ENCODE data around the gene SEC11A.
A peak's percentile ranks its signal among the peaks of the same experiment; 100 is the strongest.

SEC11A gene

DNA sequence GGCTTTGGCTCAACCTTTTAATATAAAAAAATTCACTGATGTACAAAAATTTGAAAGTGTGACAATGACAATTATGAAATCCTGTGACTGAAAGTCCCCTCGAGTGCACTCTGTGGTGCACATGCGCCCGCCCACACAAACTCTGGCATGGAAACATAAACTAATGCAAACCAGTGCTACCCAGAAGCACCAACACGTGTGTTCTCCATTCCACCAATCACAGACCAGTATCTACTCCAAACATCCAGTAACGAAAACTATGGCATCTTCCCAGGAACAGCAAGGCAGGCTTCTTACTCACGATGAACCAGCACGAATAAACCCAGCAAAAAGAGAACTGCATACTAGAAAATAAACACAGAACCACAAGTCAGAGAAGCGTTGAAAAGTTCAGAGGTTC is 46.2 kb downstream of the SEC11A start:
- Histone ChIP-seq H3K4me3 (ENCODE audit: low read length) (no peak overlapping the region), H3K9me3 (ENCODE audit: control insufficient read depth, low read length) (no peaks in the 10 kb centered on the region), H3K27me3 (replicated peaks; ENCODE audit: control insufficient read depth, insufficient read depth, low read length) (no peaks in the 10 kb centered on the region), H3K9ac (ENCODE audit: low read length) (no peak overlapping the region), H3K36me3 (ENCODE audit: control insufficient read depth, insufficient read depth, low read length, severe bottlenecking) (peaks cover 47% of the 10 kb centered on the region), H3K4me1 (ENCODE audit: control insufficient read depth, insufficient read depth, low read length) (peaks cover 44% of the 10 kb centered on the region)
- no peak for DNase-seq (ENCODE audit: low read depth)

DNA sequence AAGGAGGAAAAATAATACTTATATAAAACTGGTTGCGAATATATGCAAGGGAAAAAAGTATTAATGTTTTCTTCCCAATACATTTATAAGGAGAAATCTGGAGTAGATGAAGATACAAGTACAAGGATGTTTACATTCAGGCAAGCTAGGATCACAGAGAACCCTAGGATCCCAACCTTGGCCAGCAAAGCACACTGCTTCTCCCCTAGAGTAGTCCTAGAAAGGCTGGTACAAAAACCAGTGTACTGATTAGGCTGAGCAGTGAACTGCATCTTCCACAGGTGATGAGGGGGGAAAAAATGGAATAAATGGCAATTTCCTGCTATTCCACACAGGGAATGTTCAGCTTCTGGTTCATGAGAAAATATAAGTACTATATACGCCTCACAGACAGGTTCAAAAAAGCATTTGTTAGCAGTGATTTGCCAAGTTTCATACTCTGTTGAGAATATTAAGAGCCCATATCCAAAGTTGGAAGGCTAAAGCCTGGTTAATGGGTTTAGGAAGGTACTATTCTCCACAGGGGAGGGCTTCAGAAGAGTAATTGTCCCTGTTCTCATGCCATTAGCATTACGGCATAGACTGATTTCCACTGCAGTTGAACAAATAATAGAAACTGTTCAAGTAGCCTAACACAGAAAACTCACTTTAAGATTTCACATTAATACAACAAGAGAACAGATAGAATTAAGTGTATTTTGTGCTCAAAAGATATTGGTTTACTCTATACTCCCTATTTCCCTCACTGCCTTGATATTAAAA is 47.5 kb downstream of the SEC11A start:
- DNase-seq (ENCODE audit: low read depth): no peak
- no peaks in the 10 kb centered on the region for H3K27me3 ChIP-seq (replicated peaks; ENCODE audit: control insufficient read depth, insufficient read depth, low read length)
- peaks cover 45% of the 10 kb centered on the region for H3K36me3 ChIP-seq (ENCODE audit: control insufficient read depth, insufficient read depth, low read length, severe bottlenecking)
- no peak overlapping the region for H3K4me3 ChIP-seq (ENCODE audit: low read length)
- no peak overlapping the region for H3K9ac ChIP-seq (ENCODE audit: low read length)
- H3K4me1 ChIP-seq (ENCODE audit: control insufficient read depth, insufficient read depth, low read length): peaks cover 44% of the 10 kb centered on the region
- H3K9me3 ChIP-seq (ENCODE audit: control insufficient read depth, low read length): no peaks in the 10 kb centered on the region

DNA sequence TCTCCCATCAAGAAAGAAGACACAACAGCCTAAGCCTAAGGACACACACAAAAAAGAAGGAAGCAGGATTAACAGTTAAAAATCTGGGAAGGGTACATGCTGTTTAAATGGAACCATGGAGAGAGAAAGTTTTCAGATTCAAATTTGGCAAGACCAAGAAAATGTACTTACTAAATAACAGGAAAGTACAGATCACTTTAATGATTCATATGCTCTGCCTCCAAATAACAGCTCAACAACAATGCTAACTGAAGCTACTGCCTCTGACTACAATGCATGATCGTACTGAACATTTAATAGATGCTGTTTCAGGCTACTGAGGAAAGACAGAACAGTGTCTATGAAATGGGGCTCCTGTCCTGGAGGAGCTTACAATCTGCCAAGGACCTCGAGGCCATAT is 49.6 kb downstream of the SEC11A start:
- peaks cover 47% of the 10 kb centered on the region for H3K4me1 ChIP-seq (ENCODE audit: control insufficient read depth, insufficient read depth, low read length)
- no peaks in the 10 kb centered on the region for H3K9me3 ChIP-seq (ENCODE audit: control insufficient read depth, low read length)
- H3K36me3 ChIP-seq (ENCODE audit: control insufficient read depth, insufficient read depth, low read length, severe bottlenecking): peaks cover 45% of the 10 kb centered on the region
- peak; percentile 10 for DNase-seq (ENCODE audit: low read depth)
- no peak overlapping the region for H3K4me3 ChIP-seq (ENCODE audit: low read length)
- H3K27me3 ChIP-seq (replicated peaks; ENCODE audit: control insufficient read depth, insufficient read depth, low read length): no peaks in the 10 kb centered on the region
- peak overlapping the region; percentile 1 for H3K9ac ChIP-seq (ENCODE audit: low read length)

DNA sequence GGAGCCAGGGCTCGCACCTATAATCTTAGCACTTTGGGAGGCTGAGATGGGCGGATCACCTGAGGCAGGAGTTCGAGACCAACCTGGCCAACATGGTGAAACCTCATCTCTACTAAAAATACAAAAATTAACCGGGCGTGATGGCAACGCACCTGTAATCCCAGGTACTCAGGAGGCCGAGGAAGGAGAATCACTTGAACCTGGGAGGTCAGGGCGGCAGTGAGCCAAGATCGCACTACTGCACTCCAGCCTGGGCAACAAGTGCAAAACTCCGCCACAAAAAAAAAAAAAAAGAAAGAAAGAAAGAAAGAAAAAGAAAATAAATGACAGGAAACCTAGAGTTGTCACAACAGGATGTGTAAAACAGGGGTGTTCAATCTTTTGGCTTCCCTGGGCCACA is 54.9 kb downstream of the SEC11A start:
- Histone ChIP-seq H3K9me3 (ENCODE audit: control insufficient read depth, low read length) (no peaks in the 10 kb centered on the region), H3K36me3 (ENCODE audit: control insufficient read depth, insufficient read depth, low read length, severe bottlenecking) (peaks cover 15% of the 10 kb centered on the region), H3K9ac (ENCODE audit: low read length) (no peak overlapping the region), H3K4me1 (ENCODE audit: control insufficient read depth, insufficient read depth, low read length) (peaks cover 36% of the 10 kb centered on the region), H3K27me3 (replicated peaks; ENCODE audit: control insufficient read depth, insufficient read depth, low read length) (no peaks in the 10 kb centered on the region), H3K4me3 (ENCODE audit: low read length) (no peak overlapping the region)
- no peak for DNase-seq (ENCODE audit: low read depth)

DNA sequence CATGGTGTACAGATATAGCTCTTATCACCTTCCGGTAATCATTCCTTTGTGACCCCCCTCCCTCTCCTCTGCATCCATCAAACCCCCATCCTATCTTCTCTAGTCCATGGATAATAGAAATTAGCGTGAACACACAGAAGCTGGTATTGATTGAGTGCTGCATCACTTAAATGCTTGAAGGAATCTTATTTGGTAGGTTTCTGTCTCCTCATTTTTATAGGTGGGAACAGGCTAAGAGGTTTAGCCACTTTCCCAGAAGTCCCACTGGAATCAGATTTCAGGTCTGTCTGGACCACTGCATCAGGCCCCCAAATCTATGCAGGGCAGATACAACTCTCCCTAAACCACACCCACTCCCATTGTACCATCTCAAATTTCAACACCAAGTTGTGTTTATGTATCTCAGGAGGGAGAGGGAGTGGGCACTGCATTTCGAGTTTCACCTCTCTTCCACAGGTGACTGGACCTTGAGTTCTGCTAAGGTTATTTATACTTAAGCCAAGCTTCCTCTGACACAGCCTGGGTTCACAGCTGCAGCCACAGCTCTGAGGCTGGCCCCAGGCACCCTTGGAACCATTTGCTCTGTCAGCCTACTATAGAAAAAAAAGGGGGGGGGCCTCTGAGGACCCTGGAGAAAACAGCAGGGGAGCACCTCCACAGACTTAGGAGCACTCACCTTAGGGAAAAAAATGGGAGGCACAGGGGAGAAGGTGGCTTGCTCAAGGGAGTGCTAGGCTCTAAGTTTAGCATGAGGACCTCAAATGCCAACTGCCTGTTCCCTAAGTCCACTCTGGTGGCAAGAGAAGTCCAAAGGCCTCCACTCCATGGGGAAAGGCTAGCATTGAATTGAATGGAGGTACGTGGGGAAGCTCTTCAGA is 55.8 kb downstream of the SEC11A start:
- H3K9me3 ChIP-seq (ENCODE audit: control insufficient read depth, low read length): no peaks in the 10 kb centered on the region
- H3K4me3 ChIP-seq (ENCODE audit: low read length): no peak overlapping the region
- peaks cover 7% of the 10 kb centered on the region for H3K36me3 ChIP-seq (ENCODE audit: control insufficient read depth, insufficient read depth, low read length, severe bottlenecking)
- no peak overlapping the region for H3K9ac ChIP-seq (ENCODE audit: low read length)
- DNase-seq (ENCODE audit: low read depth): no peak
- H3K27me3 ChIP-seq (replicated peaks; ENCODE audit: control insufficient read depth, insufficient read depth, low read length): no peaks in the 10 kb centered on the region
- peaks cover 35% of the 10 kb centered on the region for H3K4me1 ChIP-seq (ENCODE audit: control insufficient read depth, insufficient read depth, low read length)

DNA sequence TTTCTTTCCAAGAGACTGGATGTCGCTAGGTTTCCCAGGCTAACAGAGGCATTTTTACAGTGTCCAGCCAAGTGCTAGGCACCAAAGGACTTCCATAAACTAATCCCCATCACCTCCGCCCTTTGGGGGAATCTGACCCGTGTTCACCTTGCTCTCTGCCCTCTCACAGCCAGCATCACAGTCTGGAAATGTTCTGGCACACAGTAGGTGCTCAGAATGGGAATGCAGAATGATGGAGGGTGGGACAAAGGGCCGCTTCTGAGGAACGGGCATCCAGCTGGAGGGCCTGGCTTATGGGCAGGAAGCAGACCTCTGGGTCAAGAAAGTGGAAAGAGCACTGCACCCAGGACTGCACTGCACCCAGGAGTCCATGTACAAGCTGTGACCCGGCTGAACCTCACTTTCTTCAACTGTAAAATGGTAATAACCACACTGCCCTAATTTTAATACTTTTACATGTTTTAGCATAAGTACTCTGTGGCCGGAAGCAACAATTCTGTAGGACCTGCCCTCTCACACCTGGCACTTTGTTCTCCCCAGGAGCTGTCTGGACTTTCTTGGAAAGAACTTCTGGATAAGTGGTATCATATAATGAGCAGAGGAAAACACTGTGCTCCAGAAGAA is 57.0 kb downstream of the SEC11A start:
- Histone ChIP-seq H3K4me3 (ENCODE audit: low read length) (peak overlapping the region; percentile 81), H3K36me3 (ENCODE audit: control insufficient read depth, insufficient read depth, low read length, severe bottlenecking) (no peaks in the 10 kb centered on the region), H3K9me3 (ENCODE audit: control insufficient read depth, low read length) (no peaks in the 10 kb centered on the region), H3K4me1 (ENCODE audit: control insufficient read depth, insufficient read depth, low read length) (peaks cover 39% of the 10 kb centered on the region), H3K9ac (ENCODE audit: low read length) (peak overlapping the region; percentile 81), H3K27me3 (replicated peaks; ENCODE audit: control insufficient read depth, insufficient read depth, low read length) (no peaks in the 10 kb centered on the region)
- DNase-seq (ENCODE audit: low read depth): no peak

DNA sequence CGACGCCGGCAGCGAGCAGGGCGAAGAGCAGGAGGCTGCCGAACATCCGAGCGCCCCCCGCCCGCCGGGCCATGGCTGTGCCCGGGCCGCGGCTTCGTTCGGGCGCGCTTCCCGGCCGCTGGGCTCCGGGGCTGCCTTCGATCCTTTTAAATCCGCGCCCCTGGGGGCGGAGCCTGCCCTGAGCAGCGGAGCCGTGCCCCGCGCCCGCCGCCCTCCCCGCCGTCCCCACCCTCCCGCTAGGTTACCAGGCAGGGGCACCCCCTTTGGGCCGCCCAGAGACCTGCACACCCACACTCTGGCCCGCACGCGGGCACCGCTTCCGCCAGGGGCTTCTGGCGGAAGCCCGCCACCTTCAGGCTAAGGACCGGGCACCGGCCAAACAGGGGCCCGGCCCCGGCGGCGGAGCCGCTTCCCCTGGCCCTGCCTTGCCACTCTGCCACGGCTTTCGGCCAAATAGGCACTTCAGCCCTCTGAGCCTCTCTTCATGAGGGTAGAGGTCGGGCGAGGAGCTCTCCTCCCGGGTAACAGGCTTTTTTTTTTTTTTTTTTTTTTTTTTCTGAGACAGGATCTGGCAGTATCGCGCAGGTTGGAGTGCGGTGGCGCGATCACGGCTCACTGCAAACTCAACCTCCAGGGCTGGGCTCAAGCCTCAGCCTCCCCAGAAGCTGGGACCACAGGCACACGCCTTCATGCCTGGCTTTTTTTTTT is 57.7 kb downstream of the SEC11A start, which contains the start of gene NMB:
Gene NMB (minus strand): TSS at position 120 of the 708 bp plus-strand sequence. CDS start 47 bp downstream, at position 73.
- peak within 1 kb of the TSS; percentile 81 for H3K9ac ChIP-seq (ENCODE audit: low read length)

DNA sequence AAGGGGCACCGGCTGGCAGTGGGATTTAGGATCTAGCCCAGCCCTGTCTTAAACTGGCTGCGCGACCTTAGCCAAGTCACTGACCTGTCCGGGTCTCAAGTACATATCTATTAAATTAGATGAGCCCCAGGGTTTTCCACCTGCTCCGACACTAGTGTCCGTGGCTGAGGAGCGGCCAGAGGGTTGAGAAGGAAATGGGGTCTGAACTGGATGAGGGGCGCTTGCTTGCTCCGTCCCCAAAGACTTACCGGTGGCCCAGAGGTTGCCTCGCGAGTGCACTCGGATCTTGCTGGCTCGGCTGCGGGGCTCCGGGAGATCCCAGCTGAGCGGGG is 58.2 kb downstream of the SEC11A start:
- H3K36me3 ChIP-seq (ENCODE audit: control insufficient read depth, insufficient read depth, low read length, severe bottlenecking): peaks cover 2% of the 10 kb centered on the region
- no peak for DNase-seq (ENCODE audit: low read depth)
- no peaks in the 10 kb centered on the region for H3K9me3 ChIP-seq (ENCODE audit: control insufficient read depth, low read length)
- peak overlapping the region; percentile 81 for H3K4me3 ChIP-seq (ENCODE audit: low read length)
- H3K27me3 ChIP-seq (replicated peaks; ENCODE audit: control insufficient read depth, insufficient read depth, low read length): no peaks in the 10 kb centered on the region
- peaks cover 43% of the 10 kb centered on the region for H3K4me1 ChIP-seq (ENCODE audit: control insufficient read depth, insufficient read depth, low read length)
- H3K9ac ChIP-seq (ENCODE audit: low read length): peak overlapping the region; percentile 81

More for the DNA sequence above, 57.7 kb downstream of the SEC11A start, which contains the start of gene NMB:
- no peaks in the 10 kb centered on the region for H3K36me3 ChIP-seq (ENCODE audit: control insufficient read depth, insufficient read depth, low read length, severe bottlenecking)
- peak within 1 kb of the TSS; percentile 81 for H3K4me3 ChIP-seq (ENCODE audit: low read length)
- H3K27me3 ChIP-seq (replicated peaks; ENCODE audit: control insufficient read depth, insufficient read depth, low read length): no peaks in the 10 kb centered on the region
- peaks cover 43% of the 10 kb centered on the region for H3K4me1 ChIP-seq (ENCODE audit: control insufficient read depth, insufficient read depth, low read length)
- DNase-seq (ENCODE audit: low read depth): peak; percentile 90
- no peaks in the 10 kb centered on the region for H3K9me3 ChIP-seq (ENCODE audit: control insufficient read depth, low read length)

DNA sequence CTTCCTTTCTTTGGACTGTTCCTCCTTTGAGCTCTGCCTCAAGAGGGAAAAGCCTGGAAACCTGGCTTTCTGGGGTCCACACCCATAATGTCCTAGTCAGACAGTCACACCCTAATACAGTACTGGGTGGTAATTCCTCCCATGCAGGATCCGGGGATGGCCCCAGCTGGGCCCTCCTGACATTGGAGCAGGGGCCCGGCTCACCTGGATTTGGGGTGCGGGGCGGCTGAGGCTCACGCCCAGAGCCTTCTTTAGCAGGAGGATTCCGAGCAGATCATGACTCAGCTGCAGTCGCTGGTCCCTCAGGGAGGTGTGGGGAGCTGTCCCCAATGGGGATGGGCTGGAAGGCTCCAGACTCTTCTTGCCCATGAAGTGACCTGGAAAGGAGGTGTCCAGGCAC is 59.0 kb downstream of the SEC11A start:
- no peak for DNase-seq (ENCODE audit: low read depth)
- peak overlapping the region; percentile 81 for H3K9ac ChIP-seq (ENCODE audit: low read length)
- H3K4me1 ChIP-seq (ENCODE audit: control insufficient read depth, insufficient read depth, low read length): peaks cover 45% of the 10 kb centered on the region
- peak overlapping the region; percentile 81 for H3K4me3 ChIP-seq (ENCODE audit: low read length)
- no peaks in the 10 kb centered on the region for H3K27me3 ChIP-seq (replicated peaks; ENCODE audit: control insufficient read depth, insufficient read depth, low read length)
- H3K36me3 ChIP-seq (ENCODE audit: control insufficient read depth, insufficient read depth, low read length, severe bottlenecking): peaks cover 9% of the 10 kb centered on the region
- H3K9me3 ChIP-seq (ENCODE audit: control insufficient read depth, low read length): no peaks in the 10 kb centered on the region

DNA sequence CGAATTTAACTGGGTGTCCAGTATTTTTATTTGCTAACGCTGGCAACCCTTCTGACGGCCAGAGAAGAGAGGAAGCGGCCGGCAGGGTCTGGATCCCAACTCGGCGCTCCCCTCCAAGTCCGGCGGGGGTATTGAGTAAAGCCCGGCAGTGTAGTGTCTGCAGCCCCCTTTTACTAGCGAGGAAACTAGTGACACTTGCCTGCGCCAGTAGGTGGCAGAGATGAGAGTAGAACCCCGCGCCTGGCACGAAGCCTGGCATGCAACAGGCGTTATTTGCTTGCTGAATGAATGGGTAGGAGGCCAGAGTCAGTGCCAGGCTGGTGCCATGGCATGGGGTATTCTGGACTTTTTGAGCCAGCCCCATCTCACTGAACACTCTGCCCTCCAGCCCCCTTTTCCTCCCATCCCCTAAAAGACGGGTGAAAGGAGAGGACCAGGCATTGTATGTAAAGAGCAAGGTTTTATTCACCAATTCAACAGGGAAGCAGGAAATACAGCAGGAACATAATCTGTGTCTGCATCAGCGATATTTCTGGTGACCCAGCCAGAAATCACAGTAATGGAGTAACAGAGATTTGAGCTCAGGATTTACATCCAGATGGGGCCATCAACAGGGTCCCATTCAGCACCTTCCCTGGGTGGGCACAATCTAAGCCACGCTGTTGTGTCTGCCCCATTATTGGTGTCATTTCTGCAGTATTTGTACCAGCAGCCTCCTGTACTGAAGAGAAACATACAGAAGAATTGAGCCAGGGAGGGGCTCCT is 61.1 kb downstream of the SEC11A start:
- DNase-seq (ENCODE audit: low read depth): peak; percentile 92
- no peaks in the 10 kb centered on the region for H3K9me3 ChIP-seq (ENCODE audit: control insufficient read depth, low read length)
- peaks cover 56% of the 10 kb centered on the region for H3K4me1 ChIP-seq (ENCODE audit: control insufficient read depth, insufficient read depth, low read length)
- H3K4me3 ChIP-seq (ENCODE audit: low read length): peak overlapping the region; percentile 92
- peaks cover 24% of the 10 kb centered on the region for H3K36me3 ChIP-seq (ENCODE audit: control insufficient read depth, insufficient read depth, low read length, severe bottlenecking)
- H3K27me3 ChIP-seq (replicated peaks; ENCODE audit: control insufficient read depth, insufficient read depth, low read length): no peaks in the 10 kb centered on the region
- H3K9ac ChIP-seq (ENCODE audit: low read length): peak overlapping the region; percentile 97

All from adipocyte (in vitro differentiated cells).